ENCODE measurements around the gene RPS24.

DNA sequence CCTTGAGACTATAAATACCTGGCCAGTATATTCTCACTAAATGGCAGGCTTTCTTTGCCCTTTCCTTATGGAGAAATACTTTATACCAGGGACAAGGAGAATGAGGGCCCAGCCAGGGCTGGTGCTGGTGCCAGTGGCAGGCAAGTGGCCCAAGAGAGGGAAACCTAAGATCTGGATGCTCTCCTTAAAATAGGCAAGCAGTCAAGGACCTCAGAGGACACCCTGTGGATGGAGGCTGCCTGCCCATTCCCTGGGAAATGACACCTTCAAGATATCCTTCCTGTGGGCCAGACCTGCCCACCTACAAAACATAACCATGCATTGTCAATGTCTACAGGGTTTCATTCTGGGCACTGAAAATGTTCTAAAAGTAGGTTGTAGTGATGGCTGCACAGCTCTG, 33.5 kb upstream of the RPS24 start:
- TF ChIP-seq, protein P1, sequence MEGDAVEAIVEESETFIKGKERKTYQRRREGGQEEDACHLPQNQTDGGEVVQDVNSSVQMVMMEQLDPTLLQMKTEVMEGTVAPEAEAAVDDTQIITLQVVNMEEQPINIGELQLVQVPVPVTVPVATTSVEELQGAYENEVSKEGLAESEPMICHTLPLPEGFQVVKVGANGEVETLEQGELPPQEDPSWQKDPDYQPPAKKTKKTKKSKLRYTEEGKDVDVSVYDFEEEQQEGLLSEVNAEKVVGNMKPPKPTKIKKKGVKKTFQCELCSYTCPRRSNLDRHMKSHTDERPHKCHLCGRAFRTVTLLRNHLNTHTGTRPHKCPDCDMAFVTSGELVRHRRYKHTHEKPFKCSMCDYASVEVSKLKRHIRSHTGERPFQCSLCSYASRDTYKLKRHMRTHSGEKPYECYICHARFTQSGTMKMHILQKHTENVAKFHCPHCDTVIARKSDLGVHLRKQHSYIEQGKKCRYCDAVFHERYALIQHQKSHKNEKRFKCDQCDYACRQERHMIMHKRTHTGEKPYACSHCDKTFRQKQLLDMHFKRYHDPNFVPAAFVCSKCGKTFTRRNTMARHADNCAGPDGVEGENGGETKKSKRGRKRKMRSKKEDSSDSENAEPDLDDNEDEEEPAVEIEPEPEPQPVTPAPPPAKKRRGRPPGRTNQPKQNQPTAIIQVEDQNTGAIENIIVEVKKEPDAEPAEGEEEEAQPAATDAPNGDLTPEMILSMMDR (IDR thresholded peaks at IDR 0.05), result no peak
- TF ChIP-seq POLR2A (IDR thresholded peaks at IDR 0.05), result no peak

Measured in testis (tissue), 2 donors.